LNCaP clone FGC (cell line): ENCODE results near the gene PHC2.

ENCODE experiments used
- DNase-seq: peaks from one replicate; pipeline ENCODE4 v3.0.0-alpha.2; 2011; ENCODE audit warnings: low read depth
- H3K4me3 ChIP-seq: 2 replicates; pipeline ENCODE4 v1.5.1; 2011; ENCODE audit warnings: mild to moderate bottlenecking, low read depth, low read length, control low read depth
- CTCF ChIP-seq: IDR thresholded peaks from 2 replicates; pipeline ENCODE4 v1.5.1; 2012; ENCODE audit warnings: mild to moderate bottlenecking; ENCODE audit not compliant: control insufficient read depth, insufficient read depth; ENCODE audit errors: extremely low read depth

Gene PHC2

GRCh38 chr1:33331444-33332356, 99.2 kb downstream of the PHC2 start:
- no peak for TF ChIP-seq CTCF
- H3K4me3 ChIP-seq, result no peak overlapping the region
- DNase-seq, result no peak

- no peak for TF ChIP-seq CTCF
- DNase-seq, result no peak
- no peak overlapping the region for H3K4me3 ChIP-seq
Observed at GRCh38 chr1:33330906-33331305, 100.0 kb downstream of the PHC2 start.

- no peak for TF ChIP-seq CTCF
- no peak for DNase-seq
- H3K4me3 ChIP-seq, result no peak overlapping the region
Observed at GRCh38 chr1:33330361-33330890, 100.5 kb downstream of the PHC2 start.

GRCh38 chr1:33329600-33330305, 101.1 kb downstream of the PHC2 start:
- no peak overlapping the region for H3K4me3 ChIP-seq
- no peak for TF ChIP-seq CTCF
- no peak for DNase-seq

- TF ChIP-seq CTCF, result no peak
- DNase-seq, result no peak
- no peak overlapping the region for H3K4me3 ChIP-seq
Observed at GRCh38 chr1:33328817-33329216, 102.1 kb downstream of the PHC2 start.

- no peak for TF ChIP-seq CTCF
- H3K4me3 ChIP-seq, result no peak overlapping the region
- peak; percentile 90 for DNase-seq
Observed at GRCh38 chr1:33327587-33328325, 103.1 kb downstream of the PHC2 start.
